Measurements from ENCODE around the gene TSEN54.

DNA sequence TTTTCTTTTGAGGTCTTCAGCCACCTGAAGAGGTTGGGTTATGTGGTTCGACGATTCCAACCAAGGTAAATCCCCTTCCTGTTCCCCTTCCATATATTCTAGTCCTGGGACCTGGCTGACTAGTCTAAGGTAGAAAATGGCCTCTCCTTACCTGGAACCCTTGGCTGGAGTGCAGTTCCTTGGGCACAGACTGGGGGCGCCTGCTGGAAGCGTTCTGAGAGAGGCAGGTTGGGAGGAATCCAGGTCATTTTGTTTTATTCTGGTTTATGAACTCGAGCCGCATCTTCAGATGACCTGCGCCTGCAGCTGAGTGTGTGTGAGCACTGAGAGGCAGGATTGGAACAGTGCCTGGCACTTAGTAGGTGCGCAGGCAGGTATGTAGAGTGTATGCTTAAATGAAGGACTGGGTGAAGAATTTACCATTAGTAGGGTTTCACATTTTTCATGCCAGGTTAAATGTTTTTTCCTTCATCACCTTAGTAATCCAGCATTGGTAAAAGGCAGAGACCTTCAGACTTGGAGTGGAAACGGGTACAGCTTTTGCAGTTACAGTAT is 2.7 kb downstream of the TSEN54 start:
- TF ChIP-seq, protein P1, sequence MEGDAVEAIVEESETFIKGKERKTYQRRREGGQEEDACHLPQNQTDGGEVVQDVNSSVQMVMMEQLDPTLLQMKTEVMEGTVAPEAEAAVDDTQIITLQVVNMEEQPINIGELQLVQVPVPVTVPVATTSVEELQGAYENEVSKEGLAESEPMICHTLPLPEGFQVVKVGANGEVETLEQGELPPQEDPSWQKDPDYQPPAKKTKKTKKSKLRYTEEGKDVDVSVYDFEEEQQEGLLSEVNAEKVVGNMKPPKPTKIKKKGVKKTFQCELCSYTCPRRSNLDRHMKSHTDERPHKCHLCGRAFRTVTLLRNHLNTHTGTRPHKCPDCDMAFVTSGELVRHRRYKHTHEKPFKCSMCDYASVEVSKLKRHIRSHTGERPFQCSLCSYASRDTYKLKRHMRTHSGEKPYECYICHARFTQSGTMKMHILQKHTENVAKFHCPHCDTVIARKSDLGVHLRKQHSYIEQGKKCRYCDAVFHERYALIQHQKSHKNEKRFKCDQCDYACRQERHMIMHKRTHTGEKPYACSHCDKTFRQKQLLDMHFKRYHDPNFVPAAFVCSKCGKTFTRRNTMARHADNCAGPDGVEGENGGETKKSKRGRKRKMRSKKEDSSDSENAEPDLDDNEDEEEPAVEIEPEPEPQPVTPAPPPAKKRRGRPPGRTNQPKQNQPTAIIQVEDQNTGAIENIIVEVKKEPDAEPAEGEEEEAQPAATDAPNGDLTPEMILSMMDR (IDR thresholded peaks at IDR 0.05), result no peak
- TF ChIP-seq POLR2A (IDR thresholded peaks at IDR 0.05), result no peak
